ENCODE data around the gene PSMD6.

PSMD6 gene

GRCh38 chr3:64042952-64043351 is 19.7 kb upstream of the PSMD6 start:
- DNase-seq, result no peak

DNA sequence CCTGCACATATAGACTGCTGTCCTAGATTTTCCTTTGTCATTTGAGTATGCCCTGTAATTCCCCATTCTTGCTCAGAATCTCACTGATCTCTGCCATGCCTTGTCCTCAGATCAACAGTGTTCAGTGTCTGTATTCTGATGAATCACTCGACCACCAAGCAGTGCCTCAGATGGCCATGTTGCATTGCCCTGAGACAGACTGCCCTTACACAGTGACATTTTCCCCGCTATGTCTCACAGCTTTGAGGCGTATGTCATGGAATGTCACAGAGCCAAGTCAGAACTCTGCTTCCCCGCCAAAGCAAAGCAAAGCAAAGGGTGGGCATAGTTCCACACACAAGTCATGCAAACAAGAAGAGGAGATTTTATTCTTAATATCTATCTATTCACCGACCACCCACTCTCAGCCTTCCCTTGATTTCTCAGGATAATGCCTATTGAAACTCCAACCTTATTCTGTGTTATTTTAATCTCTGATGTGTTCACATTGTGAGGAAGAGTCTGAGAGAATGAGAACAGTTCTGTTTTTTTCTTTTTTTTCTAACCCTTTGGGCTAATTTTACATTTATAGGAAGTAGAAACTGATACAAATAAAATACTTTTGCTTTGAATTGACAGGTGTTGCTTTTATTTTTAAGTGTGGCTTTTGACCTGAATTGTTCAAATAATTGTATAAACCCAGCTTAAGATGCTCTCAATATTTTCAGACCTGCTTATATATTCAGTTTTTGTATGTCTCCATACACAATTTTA is 16.9 kb upstream of the PSMD6 start:
- DNase-seq, result no peak

DNA sequence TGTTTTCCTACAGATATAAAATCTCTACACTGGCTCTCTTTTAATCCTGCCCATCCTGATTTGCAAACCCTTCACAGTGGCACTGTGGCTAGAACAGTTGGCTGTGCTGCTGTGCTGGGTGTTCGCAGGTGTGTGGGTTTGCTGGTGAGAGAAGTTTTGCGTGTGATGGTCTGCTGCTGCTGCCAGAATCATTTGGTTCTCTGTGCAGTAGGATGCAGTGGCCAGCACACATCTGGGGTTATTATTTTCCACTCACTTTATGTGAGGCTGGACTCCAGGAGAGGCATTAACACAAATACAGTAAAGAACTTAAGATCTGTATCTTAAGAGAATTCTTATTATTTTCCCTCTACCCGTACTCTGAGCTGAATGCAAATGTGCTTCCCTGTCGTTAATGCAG is 16.0 kb upstream of the PSMD6 start:
- DNase-seq, result no peak

GRCh38 chr3:64038253-64038767 is 15.0 kb upstream of the PSMD6 start:
- DNase-seq, result no peak

- no peak for DNase-seq
Measured at GRCh38 chr3:64037084-64037483, 13.8 kb upstream of the PSMD6 start.

- no peak for DNase-seq
Measured at GRCh38 chr3:64033069-64033468, 9.8 kb upstream of the PSMD6 start.

GRCh38 chr3:64031540-64032508 is 8.5 kb upstream of the PSMD6 start:
- no peak for DNase-seq

DNA sequence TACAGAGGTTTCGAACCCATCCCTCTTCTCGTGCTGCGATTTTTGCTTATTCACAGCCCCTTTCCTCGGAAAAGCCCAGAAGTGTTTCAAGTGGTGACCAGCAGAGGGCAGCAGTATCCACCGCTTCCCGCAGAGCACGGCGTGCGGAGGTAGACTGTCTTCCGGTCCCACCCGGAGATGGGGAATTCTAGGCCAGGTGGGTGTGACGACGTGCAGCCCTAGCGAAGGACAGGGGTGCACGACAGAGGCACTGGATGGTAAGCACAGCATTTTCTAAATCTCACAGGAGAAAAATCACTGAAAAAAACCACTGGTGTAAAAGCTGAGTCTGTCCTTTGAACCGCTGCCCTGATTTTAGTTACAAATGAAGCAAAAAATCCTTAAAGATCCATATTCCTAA is 7.4 kb upstream of the PSMD6 start:
- no peak for DNase-seq

- no peak for DNase-seq
Measured at GRCh38 chr3:64029287-64029686, 6.0 kb upstream of the PSMD6 start.

GRCh38 chr3:64028754-64029153 is 5.5 kb upstream of the PSMD6 start:
- DNase-seq, result no peak

DNA sequence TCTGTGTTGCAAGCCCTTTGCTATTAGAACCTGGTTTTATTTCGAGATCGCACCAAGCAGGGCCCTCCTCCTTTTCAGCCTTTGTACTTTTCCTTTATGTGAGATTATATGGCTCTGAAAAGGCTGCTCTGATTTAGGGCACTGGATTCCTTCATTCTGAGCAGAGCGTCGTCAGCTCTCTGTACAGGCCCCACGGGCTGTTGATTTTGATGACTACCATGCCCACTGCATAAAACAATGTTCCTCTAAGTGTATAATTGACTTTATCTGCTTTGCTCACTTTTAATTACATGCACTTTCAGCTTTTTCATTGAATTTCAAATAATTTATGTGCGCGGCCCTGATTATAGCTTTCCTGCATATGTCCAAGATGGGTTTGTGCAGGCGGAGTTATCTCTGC is 4.4 kb upstream of the PSMD6 start:
- DNase-seq, result no peak

- no peak for DNase-seq
Measured at GRCh38 chr3:64026346-64026745, 3.1 kb upstream of the PSMD6 start.

- no peak for DNase-seq
Measured at GRCh38 chr3:64023861-64024223, 548 bp upstream of the PSMD6 start.

- DNase-seq, result no peak
Measured at GRCh38 chr3:64022451-64023186, 675 bp downstream of the PSMD6 start.

- DNase-seq, result no peak
Measured at GRCh38 chr3:64021922-64022321, 1.4 kb downstream of the PSMD6 start.

DNA sequence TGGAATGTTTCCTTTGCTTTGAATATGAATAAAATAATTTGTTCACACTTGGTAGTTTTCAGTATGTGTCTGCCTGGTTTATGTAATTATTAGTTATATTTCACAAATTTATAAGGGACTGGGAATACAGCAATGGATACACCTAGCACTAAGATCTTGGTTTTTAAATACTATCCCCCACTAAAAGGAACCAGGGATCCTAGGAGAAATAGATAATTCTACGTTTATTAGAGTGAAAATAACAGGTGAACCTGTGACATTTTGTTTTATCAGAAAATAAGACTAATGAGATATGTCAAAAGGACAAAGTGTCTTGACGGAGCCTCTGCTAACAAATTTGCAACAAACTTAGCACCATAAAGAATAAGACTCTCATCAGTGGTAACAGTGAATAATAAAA is 3.4 kb downstream of the PSMD6 start:
- no peak for DNase-seq

DNA sequence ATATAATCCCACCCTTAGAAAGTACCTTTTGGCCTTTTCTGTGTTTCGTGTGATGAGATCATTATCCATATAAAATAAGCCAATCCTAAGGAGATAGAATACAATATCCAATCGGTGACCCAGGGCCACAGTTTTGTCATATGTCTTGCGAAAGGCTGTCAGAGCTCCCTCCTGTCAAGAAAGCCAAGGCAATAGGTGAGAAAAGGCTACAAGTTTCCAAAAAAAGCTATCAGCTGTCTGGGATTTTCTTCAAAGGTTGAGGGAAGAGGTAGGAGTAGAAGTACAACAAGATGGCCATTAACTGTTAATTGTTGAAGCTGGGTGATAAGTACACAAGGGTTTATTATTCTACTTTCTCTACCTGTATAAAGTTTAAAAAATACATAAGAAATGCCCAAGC is 4.0 kb downstream of the PSMD6 start:
- DNase-seq, result no peak

- no peak for DNase-seq
Measured at GRCh38 chr3:64016941-64017620, 6.2 kb downstream of the PSMD6 start.

DNA sequence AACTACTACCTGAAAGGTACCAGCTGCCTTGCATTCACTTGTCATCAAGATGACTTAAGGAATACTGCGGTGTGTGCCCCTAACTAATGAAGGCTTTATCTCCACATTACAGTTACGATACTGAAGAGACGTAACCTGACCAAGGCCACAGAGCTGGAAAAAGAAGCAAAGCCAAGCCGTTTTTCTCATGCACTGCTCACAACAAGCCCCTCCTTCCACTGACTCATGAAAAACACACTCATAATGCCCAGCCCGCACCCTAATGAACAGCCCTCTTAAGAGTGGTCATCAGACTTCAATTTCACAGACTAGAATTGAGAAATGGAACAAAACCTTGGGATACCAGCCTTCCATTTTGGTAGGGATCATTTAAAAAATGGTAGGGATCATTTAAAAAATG is 11.6 kb downstream of the PSMD6 start:
- DNase-seq, result no peak

GRCh38 chr3:64010199-64010598 is 13.1 kb downstream of the PSMD6 start:
- DNase-seq, result no peak

- DNase-seq, result no peak
Measured at GRCh38 chr3:64009528-64009927, 13.8 kb downstream of the PSMD6 start.

GRCh38 chr3:64008487-64009351 is 14.6 kb downstream of the PSMD6 start:
- no peak for DNase-seq
